HCT116 (cell line): ENCODE data around the gene SHISA3. TPM values are rescaled to one million over a fixed set of nuclear protein-coding genes. Genes with fewer than 3 reads are reported as not detected.

Source experiments
- ATAC-seq: fragments of 200-7000 bp; cut with Tn5 transposase; 2 replicates; pipeline ENCODE4 v1.9.1; 2020; ENCODE audit warnings: mild to moderate bottlenecking, moderate library complexity
- BruUV-seq: library from RNA; stranded (reverse); fragments of 400-500 nt; replicated peaks from 2 replicates; lab custom pipeline; 2021; lab: Mats Ljungman, UMichigan
- CTCF ChIA-PET: fragments of 300-600 bp; sonication (Branson Sonifier 250); formaldehyde crosslinking; loops from one replicate; lab custom pipeline; 2021; ENCODE audit warnings: antibody characterized with exemption; lab: Charles Lee
- POLR2A ChIA-PET: fragments of 300-600, 350-600 bp; sonication (Branson Sonifier 250); formaldehyde crosslinking; loops from one replicate; lab custom pipeline; 2021; ENCODE audit warnings: antibody characterized with exemption; lab: Charles Lee
- RAD21 ChIA-PET, 2 experiments: fragments of 300-600 bp; sonication (Branson Sonifier 250); formaldehyde crosslinking; loops; one replicate each; lab custom pipeline; 2023; ENCODE audit warnings: low total read pairs in 2 of 2; ENCODE audit not compliant: uncharacterized antibody in 2 of 2, unreplicated experiment in 2 of 2, low non-redundant PET in 1 of 2; lab: Charles Lee
- DNase-seq: peaks from one replicate; pipeline ENCODE4 v3.0.0-alpha.2; 2010; ENCODE audit warnings: low read depth, low spot score
- H2AFZ ChIP-seq: fragments of 200-600 bp; shearing (Covaris generic), sonication (generic); 2 replicates; pipeline ENCODE4 v1.6.1; 2017; ENCODE audit warnings: low read depth, mixed run types, mixed read lengths, antibody characterized with exemption, low read length; ENCODE audit not compliant: poor library complexity, severe bottlenecking
- H3K27ac ChIP-seq: 2 replicates; pipeline ENCODE4 v1.5.1; 2012; ENCODE audit warnings: low read depth, low read length
- H3K27me3 ChIP-seq: fragments of 200-600 bp; sonication (generic); 2 replicates; pipeline ENCODE4 v1.6.1; 2016; ENCODE audit warnings: mixed run types, low read length, mixed read lengths; ENCODE audit not compliant: insufficient read depth
- H3K36me3 ChIP-seq, 2 experiments: fragments of 200-500 bp in 1 of 2; fragments of 200-600 bp in 1 of 2; sonication (Bioruptor generic) in 1 of 2; sonication (generic) in 1 of 2; 2 replicates each; pipeline versions ENCODE4 v1.5.1 to v1.6.1; 2014 to 2016; ENCODE audit warnings: low read length in 2 of 2, inconsistent platforms in 1 of 2, mixed read lengths in 1 of 2, mixed run types in 1 of 2; ENCODE audit not compliant: insufficient read depth in 2 of 2, control insufficient read depth in 1 of 2
- H3K4me1 ChIP-seq, 2 experiments: fragments of 200-600 bp in 1 of 2; sonication (generic) in 1 of 2; 2 replicates each; pipeline versions ENCODE4 v1.5.1 to v1.6.1; 2012 to 2017; ENCODE audit warnings: low read length in 2 of 2, inconsistent platforms in 1 of 2, mild to moderate bottlenecking in 1 of 2, mixed read lengths in 1 of 2, mixed run types in 1 of 2, moderate library complexity in 1 of 2; ENCODE audit not compliant: insufficient read depth in 2 of 2, control insufficient read depth in 1 of 2
- H3K4me2 ChIP-seq: fragments of 200-600 bp; sonication (generic); 2 replicates; pipeline ENCODE4 v1.6.1; 2017; ENCODE audit warnings: mixed run types, low read length, mixed read lengths
- H3K4me3 ChIP-seq, 2 experiments: fragments of 200-600 bp in 1 of 2; sonication (generic) in 1 of 2; replicated peaks in 1 of 2; 2 replicates each; pipeline ENCODE4 v1.5.1; 2011 to 2016; ENCODE audit warnings: low read length in 2 of 2, control low read depth in 1 of 2, low read depth in 1 of 2, mild to moderate bottlenecking in 1 of 2, mixed read lengths in 1 of 2, mixed run types in 1 of 2
- H3K79me2 ChIP-seq: fragments of 200-600 bp; sonication (generic); 2 replicates; pipeline ENCODE4 v1.6.1; 2017; ENCODE audit warnings: mild to moderate bottlenecking, mixed run types, low read length, moderate library complexity, mixed read lengths; ENCODE audit not compliant: insufficient read depth
- H3K9ac ChIP-seq: fragments of 200-600 bp; sonication (generic); 2 replicates; pipeline ENCODE4 v1.6.1; 2016; ENCODE audit warnings: low read length, mixed read lengths
- H3K9me2 ChIP-seq: fragments of 200-600 bp; sonication (generic), shearing (Covaris generic); 2 replicates; pipeline ENCODE4 v1.6.1; 2017; ENCODE audit warnings: mixed run types, mild to moderate bottlenecking, moderate library complexity; ENCODE audit not compliant: insufficient read depth
- H3K9me3 ChIP-seq, 2 experiments: fragments of 200-500 bp in 1 of 2; fragments of 200-600 bp in 1 of 2; sonication (Bioruptor generic) in 1 of 2; sonication (generic) in 1 of 2; 2 replicates each; pipeline ENCODE4 v1.6.1; 2014 to 2017; ENCODE audit warnings: low read length in 2 of 2, mixed read lengths in 2 of 2, inconsistent platforms in 1 of 2, low read depth in 1 of 2, mild to moderate bottlenecking in 1 of 2, mixed run types in 1 of 2, moderate library complexity in 1 of 2; ENCODE audit not compliant: control insufficient read depth in 1 of 2, insufficient read depth in 1 of 2
- H4K20me1 ChIP-seq: fragments of 200-600 bp; sonication (generic), shearing (Covaris generic); 2 replicates; pipeline ENCODE4 v1.6.1; 2017; ENCODE audit warnings: mixed run types, mild to moderate bottlenecking, moderate library complexity; ENCODE audit not compliant: insufficient read depth
- CEBPB ChIP-seq: IDR thresholded peaks from 2 replicates; pipeline ENCODE4 v1.6.1; 2012; ENCODE audit warnings: low read depth
- ELF1 ChIP-seq: IDR thresholded peaks from 2 replicates; pipeline ENCODE4 v1.6.1; 2012; ENCODE audit warnings: low read depth, borderline replicate concordance
- EZH2 ChIP-seq: fragments of 200-600 bp; sonication (generic); IDR thresholded peaks from 2 replicates; pipeline ENCODE4 v1.6.1; 2017; ENCODE audit warnings: antibody characterized with exemption, mixed run types
- FOSL1 ChIP-seq: IDR thresholded peaks from 2 replicates; pipeline ENCODE4 v1.6.1; 2012; ENCODE audit warnings: low read depth
- JUND ChIP-seq: IDR thresholded peaks from 2 replicates; pipeline ENCODE4 v1.6.1; 2012
- POLR2A ChIP-seq: IDR thresholded peaks from 2 replicates; pipeline ENCODE4 v1.7.0; 2011; ENCODE audit warnings: borderline replicate concordance; ENCODE audit not compliant: insufficient read depth, insufficient read length; ENCODE audit errors: extremely low read depth
- POLR2AphosphoS5 ChIP-seq: IDR thresholded peaks from 2 replicates; pipeline ENCODE4 v1.6.1; 2011; ENCODE audit warnings: mild to moderate bottlenecking, low read depth, low read length, moderate library complexity
- TCF7L2 ChIP-seq: IDR thresholded peaks from 2 replicates; pipeline ENCODE4 v1.7.0; 2011; ENCODE audit warnings: borderline replicate concordance, inconsistent platforms; ENCODE audit not compliant: insufficient read depth, insufficient read length; ENCODE audit errors: extremely low read depth
- intact Hi-C: fragments of 100-400 bp; cut with micrococcal nuclease; formaldehyde crosslinking; loops from 2 replicates; pipeline ENCODE4 v1.10.0; 2022
- total RNA-seq: library from RNA; stranded (reverse); gene quantifications from one replicate; pipeline ENCODE4 v1.2.1, GENCODE V29; 2021; ENCODE audit not compliant: unreplicated experiment
- TF ChIP-seq, protein P1 (sequence below): IDR thresholded peaks from 2 replicates; pipeline ENCODE4 v1.6.1; 2011; ENCODE audit warnings: mild to moderate bottlenecking, low read length, moderate library complexity; ENCODE audit not compliant: insufficient replicate concordance; ENCODE audit errors: extremely low read depth
- TF ChIP-seq, protein P2 (sequence below): IDR thresholded peaks from 2 replicates; pipeline ENCODE4 v1.6.1; 2012; ENCODE audit warnings: low read depth

The SHISA3 gene
- total RNA-seq, 1 experiment from 2014 or later = not detected

DNA sequence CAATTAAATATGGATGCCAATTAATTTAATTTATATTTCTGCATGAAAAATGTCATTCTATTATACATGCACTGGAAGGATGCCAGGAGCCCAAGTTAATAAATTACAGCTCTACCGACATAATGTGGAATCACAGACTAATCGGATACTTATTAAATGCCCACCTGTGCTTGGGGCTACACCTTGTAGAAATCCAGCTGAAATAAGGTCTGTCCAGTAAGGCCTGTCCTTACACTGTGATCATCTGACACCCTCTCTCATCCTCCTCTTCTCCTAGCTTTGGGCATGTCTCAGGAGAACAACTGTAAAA lies 6.0 kb upstream of the SHISA3 start:
- Histone ChIP-seq H4K20me1 (no peaks in the 10 kb centered on the region), H3K4me1 (no peaks in the 10 kb centered on the region), H3K27ac (no peak overlapping the region), H3K27me3 (no peaks in the 10 kb centered on the region), H3K9me2 (no peaks in the 10 kb centered on the region), H3K4me3 (no peak overlapping the region), H2AFZ (no peak overlapping the region), H3K36me3 (no peaks in the 10 kb centered on the region), H3K9me3 (no peaks in the 10 kb centered on the region), H3K4me2 (no peak overlapping the region), H3K9ac (no peak overlapping the region), H3K79me2 (no peaks in the 10 kb centered on the region)
- intact Hi-C loops = no loop called here
- CTCF ChIA-PET = no interaction called here
- POLR2A ChIA-PET = no interaction called here
- ATAC-seq = no peak
- TF ChIP-seq, protein P1, sequence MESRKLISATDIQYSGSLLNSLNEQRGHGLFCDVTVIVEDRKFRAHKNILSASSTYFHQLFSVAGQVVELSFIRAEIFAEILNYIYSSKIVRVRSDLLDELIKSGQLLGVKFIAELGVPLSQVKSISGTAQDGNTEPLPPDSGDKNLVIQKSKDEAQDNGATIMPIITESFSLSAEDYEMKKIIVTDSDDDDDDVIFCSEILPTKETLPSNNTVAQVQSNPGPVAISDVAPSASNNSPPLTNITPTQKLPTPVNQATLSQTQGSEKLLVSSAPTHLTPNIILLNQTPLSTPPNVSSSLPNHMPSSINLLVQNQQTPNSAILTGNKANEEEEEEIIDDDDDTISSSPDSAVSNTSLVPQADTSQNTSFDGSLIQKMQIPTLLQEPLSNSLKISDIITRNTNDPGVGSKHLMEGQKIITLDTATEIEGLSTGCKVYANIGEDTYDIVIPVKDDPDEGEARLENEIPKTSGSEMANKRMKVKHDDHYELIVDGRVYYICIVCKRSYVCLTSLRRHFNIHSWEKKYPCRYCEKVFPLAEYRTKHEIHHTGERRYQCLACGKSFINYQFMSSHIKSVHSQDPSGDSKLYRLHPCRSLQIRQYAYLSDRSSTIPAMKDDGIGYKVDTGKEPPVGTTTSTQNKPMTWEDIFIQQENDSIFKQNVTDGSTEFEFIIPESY = no peak
- TF ChIP-seq CEBPB = no peak
- TF ChIP-seq POLR2A = no peak
- TF ChIP-seq, protein P2, sequence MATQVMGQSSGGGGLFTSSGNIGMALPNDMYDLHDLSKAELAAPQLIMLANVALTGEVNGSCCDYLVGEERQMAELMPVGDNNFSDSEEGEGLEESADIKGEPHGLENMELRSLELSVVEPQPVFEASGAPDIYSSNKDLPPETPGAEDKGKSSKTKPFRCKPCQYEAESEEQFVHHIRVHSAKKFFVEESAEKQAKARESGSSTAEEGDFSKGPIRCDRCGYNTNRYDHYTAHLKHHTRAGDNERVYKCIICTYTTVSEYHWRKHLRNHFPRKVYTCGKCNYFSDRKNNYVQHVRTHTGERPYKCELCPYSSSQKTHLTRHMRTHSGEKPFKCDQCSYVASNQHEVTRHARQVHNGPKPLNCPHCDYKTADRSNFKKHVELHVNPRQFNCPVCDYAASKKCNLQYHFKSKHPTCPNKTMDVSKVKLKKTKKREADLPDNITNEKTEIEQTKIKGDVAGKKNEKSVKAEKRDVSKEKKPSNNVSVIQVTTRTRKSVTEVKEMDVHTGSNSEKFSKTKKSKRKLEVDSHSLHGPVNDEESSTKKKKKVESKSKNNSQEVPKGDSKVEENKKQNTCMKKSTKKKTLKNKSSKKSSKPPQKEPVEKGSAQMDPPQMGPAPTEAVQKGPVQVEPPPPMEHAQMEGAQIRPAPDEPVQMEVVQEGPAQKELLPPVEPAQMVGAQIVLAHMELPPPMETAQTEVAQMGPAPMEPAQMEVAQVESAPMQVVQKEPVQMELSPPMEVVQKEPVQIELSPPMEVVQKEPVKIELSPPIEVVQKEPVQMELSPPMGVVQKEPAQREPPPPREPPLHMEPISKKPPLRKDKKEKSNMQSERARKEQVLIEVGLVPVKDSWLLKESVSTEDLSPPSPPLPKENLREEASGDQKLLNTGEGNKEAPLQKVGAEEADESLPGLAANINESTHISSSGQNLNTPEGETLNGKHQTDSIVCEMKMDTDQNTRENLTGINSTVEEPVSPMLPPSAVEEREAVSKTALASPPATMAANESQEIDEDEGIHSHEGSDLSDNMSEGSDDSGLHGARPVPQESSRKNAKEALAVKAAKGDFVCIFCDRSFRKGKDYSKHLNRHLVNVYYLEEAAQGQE = no peak
- no peak for TF ChIP-seq EZH2
- TF ChIP-seq ELF1 = no peak
- no peak for TF ChIP-seq POLR2AphosphoS5
- no peak for TF ChIP-seq FOSL1
- no peak for TF ChIP-seq JUND
- TF ChIP-seq TCF7L2 = no peak
- DNase-seq = no peak
- RAD21 ChIA-PET = no interaction called here
- BruUV-seq = no TSS peak
